Uterus (tissue), 2 donors: ENCODE data around the gene MAN2B2.

Source experiments
- POLR2A ChIP-seq, 2 donors: fragments of 450-650 bp; IDR thresholded peaks; one replicate each; pipeline ENCODE4 v1.6.1; 2016; ENCODE audit warnings: antibody characterized with exemption in 2 of 2, mild to moderate bottlenecking in 1 of 2, moderate library complexity in 1 of 2
- TF ChIP-seq, protein P1 (sequence below), 4 experiments: fragments of 200-600 bp in 2 of 4; fragments of 450-650 bp in 2 of 4; sonication (generic) in 2 of 4; IDR thresholded peaks; one replicate each; pipeline ENCODE4 v1.5.1; 2016 to 2019; ENCODE audit warnings: antibody characterized with exemption in 4 of 4, mild to moderate bottlenecking in 2 of 4, moderate library complexity in 1 of 4

DNA sequence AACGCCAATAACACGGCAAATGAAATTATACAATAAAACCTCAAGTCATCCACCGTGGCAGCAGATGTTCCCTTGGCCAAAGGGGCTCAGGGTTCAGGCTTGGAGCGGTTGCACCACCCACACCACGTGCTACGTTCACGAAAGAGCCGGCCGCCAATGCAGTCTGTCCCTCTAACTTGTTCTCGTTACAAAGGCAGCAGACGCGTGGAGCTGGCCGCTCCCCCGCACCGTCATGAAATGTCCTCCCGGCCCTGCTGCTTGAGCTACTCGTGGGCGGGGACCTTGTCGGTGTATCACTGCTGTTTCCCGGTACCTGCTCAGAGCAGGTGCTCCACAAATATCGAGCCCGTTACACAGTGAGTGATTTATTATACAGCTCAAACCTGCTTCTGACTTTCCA, 36.4 kb upstream of the MAN2B2 start:
- no peak for TF ChIP-seq POLR2A (IDR thresholded peaks at IDR 0.05)
- TF ChIP-seq, protein P1, sequence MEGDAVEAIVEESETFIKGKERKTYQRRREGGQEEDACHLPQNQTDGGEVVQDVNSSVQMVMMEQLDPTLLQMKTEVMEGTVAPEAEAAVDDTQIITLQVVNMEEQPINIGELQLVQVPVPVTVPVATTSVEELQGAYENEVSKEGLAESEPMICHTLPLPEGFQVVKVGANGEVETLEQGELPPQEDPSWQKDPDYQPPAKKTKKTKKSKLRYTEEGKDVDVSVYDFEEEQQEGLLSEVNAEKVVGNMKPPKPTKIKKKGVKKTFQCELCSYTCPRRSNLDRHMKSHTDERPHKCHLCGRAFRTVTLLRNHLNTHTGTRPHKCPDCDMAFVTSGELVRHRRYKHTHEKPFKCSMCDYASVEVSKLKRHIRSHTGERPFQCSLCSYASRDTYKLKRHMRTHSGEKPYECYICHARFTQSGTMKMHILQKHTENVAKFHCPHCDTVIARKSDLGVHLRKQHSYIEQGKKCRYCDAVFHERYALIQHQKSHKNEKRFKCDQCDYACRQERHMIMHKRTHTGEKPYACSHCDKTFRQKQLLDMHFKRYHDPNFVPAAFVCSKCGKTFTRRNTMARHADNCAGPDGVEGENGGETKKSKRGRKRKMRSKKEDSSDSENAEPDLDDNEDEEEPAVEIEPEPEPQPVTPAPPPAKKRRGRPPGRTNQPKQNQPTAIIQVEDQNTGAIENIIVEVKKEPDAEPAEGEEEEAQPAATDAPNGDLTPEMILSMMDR (IDR thresholded peaks at IDR 0.05): no peak
